C4-2B (cell line): Measurements from ENCODE around the gene NFIL3.

Experiments used
- CTCF ChIP-seq: fragments of 450-650 bp; conservative IDR thresholded peaks from 2 replicates; pipeline ENCODE4 v1.5.1; 2017; ENCODE audit warnings: mild to moderate bottlenecking
- ZFX ChIP-seq: fragments of 450-650 bp; IDR thresholded peaks from 2 replicates; pipeline ENCODE4 v1.6.1; 2017

DNA sequence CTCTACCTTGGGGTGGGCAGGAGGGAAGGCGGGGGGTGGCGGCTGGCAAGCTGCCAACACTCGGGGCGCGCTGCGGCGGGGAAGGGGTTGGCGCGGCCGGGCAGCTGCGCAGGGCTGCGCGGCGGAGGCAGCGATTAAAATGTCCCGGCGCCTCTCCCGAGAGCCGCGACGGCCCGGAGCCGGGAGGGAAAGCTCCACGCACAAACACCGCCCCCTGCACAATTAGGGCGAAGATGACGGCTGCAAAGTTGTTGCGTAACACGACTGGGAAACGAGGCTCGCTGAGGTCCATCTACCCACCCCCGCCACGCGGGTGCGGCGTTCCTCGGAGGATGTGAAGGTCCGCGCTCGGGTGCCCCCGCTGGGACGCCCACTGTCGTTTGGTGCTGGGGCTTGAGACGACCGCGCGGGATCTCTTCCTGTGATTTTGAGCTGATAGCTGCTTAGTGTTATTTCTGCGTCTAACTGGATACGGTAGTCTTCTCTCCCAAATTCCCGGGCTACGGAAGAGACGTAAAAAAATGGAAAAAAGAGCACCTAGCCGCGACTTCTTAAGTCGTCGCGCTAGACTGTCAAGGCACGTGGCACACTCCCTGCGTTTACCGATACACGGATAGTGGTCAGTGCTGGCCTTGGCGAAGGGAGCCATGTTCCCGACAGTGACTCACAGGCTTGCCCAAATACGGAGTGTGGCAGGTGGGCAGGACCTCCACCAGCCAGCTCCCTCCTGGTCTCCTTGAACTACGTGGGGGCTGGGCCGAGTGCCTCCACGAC, 958 bp upstream of the NFIL3 start:
- TF ChIP-seq CTCF (peak; percentile 1), ZFX (no peak)
